Activated naive CD8-positive, alpha-beta T cell treated with anti-CD3 and anti-CD28 coated beads, Interleukin-2, amount 50 U/mL, for 24 hours (primary cell): ENCODE measurements around the gene LEKR1.
"Not testable (repeated sequence)": the region's sequence is repeated elsewhere in the genome, so short reads cannot be mapped to it uniquely, and the experiment has no call there.

Experiments
- ATAC-seq: fragments of 150-1000 bp; cut with Tn5 transposase; one replicate; pipeline ENCODE4 v1.10.0; 2021
- DNase-seq: peaks from one replicate; pipeline ENCODE4 v3.0.0; 2021
- H3K27ac Mint-ChIP-seq: one replicate; pipeline ENCODE4 v1.8.0; 2021; ENCODE audit warnings: mild to moderate bottlenecking, mixed read lengths
- H3K27me3 Mint-ChIP-seq: one replicate; pipeline ENCODE4 v1.8.0; 2021; ENCODE audit warnings: mixed read lengths
- H3K36me3 Mint-ChIP-seq: one replicate; pipeline ENCODE4 v1.8.0; 2021; ENCODE audit warnings: low read depth, mixed read lengths
- H3K4me1 Mint-ChIP-seq: one replicate; pipeline ENCODE4 v1.8.0; 2021; ENCODE audit warnings: mixed read lengths
- H3K4me3 Mint-ChIP-seq: one replicate; pipeline ENCODE4 v1.8.0; 2021; ENCODE audit warnings: mild to moderate bottlenecking, moderate library complexity, mixed read lengths
- H3K9me3 Mint-ChIP-seq: one replicate; pipeline ENCODE4 v1.8.0; 2021; ENCODE audit warnings: mixed read lengths

Gene LEKR1

GRCh38 chr3:156837115-156837514 is 11.0 kb downstream of the LEKR1 start:
- Mint-ChIP-seq H3K27me3 (no peaks in the 10 kb centered on the region), H3K27ac (no peak overlapping the region), H3K36me3 (no peaks in the 10 kb centered on the region), H3K4me3 (no peak overlapping the region), H3K9me3 (no peaks in the 10 kb centered on the region), H3K4me1 (no peaks in the 10 kb centered on the region)
- ATAC-seq (no peak), DNase-seq (no peak)

GRCh38 chr3:156838035-156838434 is 11.9 kb downstream of the LEKR1 start:
- no peaks in the 10 kb centered on the region for H3K9me3 Mint-ChIP-seq
- H3K4me1 Mint-ChIP-seq: no peaks in the 10 kb centered on the region
- DNase-seq: no peak
- no peak overlapping the region for H3K27ac Mint-ChIP-seq
- H3K4me3 Mint-ChIP-seq: no peak overlapping the region
- no peaks in the 10 kb centered on the region for H3K36me3 Mint-ChIP-seq
- no peak for ATAC-seq
- H3K27me3 Mint-ChIP-seq: no peaks in the 10 kb centered on the region

- Mint-ChIP-seq H3K36me3 (no peaks in the 10 kb centered on the region), H3K4me3 (no peak overlapping the region), H3K9me3 (no peaks in the 10 kb centered on the region), H3K27ac (no peak overlapping the region), H3K27me3 (no peaks in the 10 kb centered on the region), H3K4me1 (no peaks in the 10 kb centered on the region)
- no peak for DNase-seq
- no peak for ATAC-seq
Observed at GRCh38 chr3:156840826-156841689, 14.9 kb downstream of the LEKR1 start.

GRCh38 chr3:156843071-156843808 is 17.1 kb downstream of the LEKR1 start:
- H3K4me1 Mint-ChIP-seq: no peaks in the 10 kb centered on the region
- H3K27me3 Mint-ChIP-seq: no peaks in the 10 kb centered on the region
- no peak for DNase-seq

GRCh38 chr3:156847752-156848448 is 21.7 kb downstream of the LEKR1 start:
- H3K9me3 Mint-ChIP-seq: no peaks in the 10 kb centered on the region
- H3K27ac Mint-ChIP-seq: no peak overlapping the region
- DNase-seq (no peak), ATAC-seq (no peak)
- H3K36me3 Mint-ChIP-seq: no peaks in the 10 kb centered on the region
- no peak overlapping the region for H3K4me3 Mint-ChIP-seq
- H3K27me3 Mint-ChIP-seq: no peaks in the 10 kb centered on the region
- no peaks in the 10 kb centered on the region for H3K4me1 Mint-ChIP-seq

More at GRCh38 chr3:156843071-156843808, 17.1 kb downstream of the LEKR1 start:
- H3K4me3 Mint-ChIP-seq: no peak overlapping the region
- no peak for ATAC-seq
- no peak overlapping the region for H3K27ac Mint-ChIP-seq
- H3K9me3 Mint-ChIP-seq: no peaks in the 10 kb centered on the region
- H3K36me3 Mint-ChIP-seq: no peaks in the 10 kb centered on the region

- H3K36me3 Mint-ChIP-seq: no peaks in the 10 kb centered on the region
Observed at GRCh38 chr3:156859578-156859977, 33.4 kb downstream of the LEKR1 start.

GRCh38 chr3:156860873-156861272 is 34.7 kb downstream of the LEKR1 start:
- no peak overlapping the region for H3K27ac Mint-ChIP-seq
- H3K4me3 Mint-ChIP-seq: no peak overlapping the region
- ATAC-seq: no peak
- no peaks in the 10 kb centered on the region for H3K9me3 Mint-ChIP-seq
- DNase-seq: no peak
- no peaks in the 10 kb centered on the region for H3K36me3 Mint-ChIP-seq
- H3K27me3 Mint-ChIP-seq: no peaks in the 10 kb centered on the region
- peaks cover 1% of the 10 kb centered on the region for H3K4me1 Mint-ChIP-seq

More at GRCh38 chr3:156859578-156859977, 33.4 kb downstream of the LEKR1 start:
- H3K4me3 Mint-ChIP-seq: no peak overlapping the region
- H3K4me1 Mint-ChIP-seq: peaks cover 1% of the 10 kb centered on the region
- no peak overlapping the region for H3K27ac Mint-ChIP-seq
- no peaks in the 10 kb centered on the region for H3K9me3 Mint-ChIP-seq
- H3K27me3 Mint-ChIP-seq: no peaks in the 10 kb centered on the region
- ATAC-seq: no peak
- DNase-seq: no peak

- DNase-seq (no peak), ATAC-seq (no peak)
- Mint-ChIP-seq H3K27ac (no peak overlapping the region), H3K4me3 (no peak overlapping the region), H3K36me3 (no peaks in the 10 kb centered on the region), H3K4me1 (peaks cover 1% of the 10 kb centered on the region), H3K27me3 (no peaks in the 10 kb centered on the region), H3K9me3 (no peaks in the 10 kb centered on the region)
Observed at GRCh38 chr3:156862338-156862737, 36.2 kb downstream of the LEKR1 start.

GRCh38 chr3:156865732-156866131 is 39.6 kb downstream of the LEKR1 start:
- Mint-ChIP-seq H3K36me3 (no peaks in the 10 kb centered on the region), H3K27me3 (no peaks in the 10 kb centered on the region), H3K9me3 (no peaks in the 10 kb centered on the region), H3K4me3 (no peak overlapping the region), H3K27ac (no peak overlapping the region), H3K4me1 (no peaks in the 10 kb centered on the region)
- ATAC-seq (no peak), DNase-seq (no peak)

- no peak for ATAC-seq
- Mint-ChIP-seq H3K4me3 (no peak overlapping the region), H3K4me1 (no peaks in the 10 kb centered on the region), H3K27ac (no peak overlapping the region), H3K27me3 (no peaks in the 10 kb centered on the region), H3K36me3 (peaks cover 6% of the 10 kb centered on the region), H3K9me3 (peaks cover 8% of the 10 kb centered on the region)
- no peak for DNase-seq
Observed at GRCh38 chr3:156867174-156867573, 41.0 kb downstream of the LEKR1 start.

- no peak overlapping the region for H3K4me3 Mint-ChIP-seq
Observed at GRCh38 chr3:156867920-156868319, 41.8 kb downstream of the LEKR1 start.

GRCh38 chr3:156873906-156874305 is 47.8 kb downstream of the LEKR1 start:
- Mint-ChIP-seq H3K4me1 (no peaks in the 10 kb centered on the region), H3K27me3 (no peaks in the 10 kb centered on the region), H3K27ac (no peak overlapping the region), H3K36me3 (peaks cover 21% of the 10 kb centered on the region), H3K4me3 (no peak overlapping the region), H3K9me3 (peaks cover 62% of the 10 kb centered on the region)
- ATAC-seq: no peak
- no peak for DNase-seq

More at GRCh38 chr3:156867920-156868319, 41.8 kb downstream of the LEKR1 start:
- ATAC-seq: no peak
- Mint-ChIP-seq H3K36me3 (peaks cover 6% of the 10 kb centered on the region), H3K27ac (no peak overlapping the region), H3K9me3 (peaks cover 15% of the 10 kb centered on the region), H3K4me1 (no peaks in the 10 kb centered on the region), H3K27me3 (no peaks in the 10 kb centered on the region)
- DNase-seq: no peak

GRCh38 chr3:156879491-156879890 is 53.3 kb downstream of the LEKR1 start:
- H3K9me3 Mint-ChIP-seq: peaks cover 47% of the 10 kb centered on the region

GRCh38 chr3:156885761-156886160 is 59.6 kb downstream of the LEKR1 start:
- no peak overlapping the region for H3K4me3 Mint-ChIP-seq
- DNase-seq (no peak), ATAC-seq (no peak)
- peaks cover 23% of the 10 kb centered on the region for H3K9me3 Mint-ChIP-seq
- peaks cover 1% of the 10 kb centered on the region for H3K36me3 Mint-ChIP-seq
- no peaks in the 10 kb centered on the region for H3K4me1 Mint-ChIP-seq
- H3K27me3 Mint-ChIP-seq: peaks cover 2% of the 10 kb centered on the region
- no peak overlapping the region for H3K27ac Mint-ChIP-seq

More at GRCh38 chr3:156879491-156879890, 53.3 kb downstream of the LEKR1 start:
- H3K36me3 Mint-ChIP-seq: peaks cover 24% of the 10 kb centered on the region
- DNase-seq, H3K27me3 Mint-ChIP-seq, ATAC-seq, H3K4me1 Mint-ChIP-seq, H3K27ac Mint-ChIP-seq, H3K4me3 Mint-ChIP-seq: not testable (repeated sequence)
